HepG2 (cell line): ENCODE results near the gene TNFAIP1. TPM values are rescaled to one million over a fixed set of nuclear protein-coding genes. Genes with fewer than 3 reads are reported as not detected.
A peak's percentile ranks its signal among the peaks of the same experiment; 100 is the strongest.

Source experiments
- GABPA ChIP-seq, 2 experiments: IDR thresholded peaks; 2 replicates each; pipeline ENCODE4 v1.6.1; 2011 to 2016; ENCODE audit warnings: low read depth in 2 of 2, low read length in 1 of 2, missing biosample characterization in 1 of 2, missing genetic modification characterization in 1 of 2
- HDAC1 ChIP-seq: sonication (generic); formaldehyde crosslinking; IDR thresholded peaks from 2 replicates; pipeline ENCODE4 v1.5.1; 2020; ENCODE audit warnings: mild to moderate bottlenecking, missing genetic modification reagents
- PBX2 ChIP-seq: IDR thresholded peaks from 2 replicates; pipeline ENCODE4 v1.6.1; 2016; ENCODE audit warnings: control low read depth
- SALL1 ChIP-seq: sonication (generic); formaldehyde crosslinking; IDR thresholded peaks from 2 replicates; pipeline ENCODE4 v1.8.0; 2022; ENCODE audit warnings: mild to moderate bottlenecking, missing genetic modification reagents
- TBP ChIP-seq: sonication (generic); formaldehyde crosslinking; IDR thresholded peaks from 2 replicates; pipeline ENCODE4 v1.5.0; 2020; ENCODE audit warnings: missing genetic modification reagents
- ZNF12 ChIP-seq: sonication (generic); formaldehyde crosslinking; IDR thresholded peaks from 2 replicates; pipeline ENCODE4 v1.5.0; 2020; ENCODE audit warnings: missing genetic modification reagents
- ZNF253 ChIP-seq: sonication (generic); formaldehyde crosslinking; IDR thresholded peaks from 2 replicates; pipeline ENCODE4 v1.8.0; 2022; ENCODE audit warnings: mild to moderate bottlenecking, missing genetic modification reagents, borderline replicate concordance
- ZNF367 ChIP-seq: sonication (generic); formaldehyde crosslinking; IDR thresholded peaks from 2 replicates; pipeline ENCODE4 v1.4.0; 2020; ENCODE audit warnings: missing genetic modification reagents, borderline replicate concordance
- ZNF441 ChIP-seq: sonication (generic); formaldehyde crosslinking; IDR thresholded peaks from 2 replicates; pipeline ENCODE4 v1.7.0; 2021; ENCODE audit warnings: missing genetic modification reagents, borderline replicate concordance
- polyA plus RNA-seq, 8 experiments: library from polyadenylated mRNA; depleted of rRNA in 3 of 8; stranded (reverse) in 7 of 8; unstranded in 1 of 8; fragments of >200 nt; fragmentation: Illumina TruSeq in 4 of 8; extraction: Trizol in 4 of 8; gene quantifications; 2 replicates each; pipeline versions ENCODE4 v1.2.1 to v1.2.3, GENCODE V29; 2011 to 2016; ENCODE audit warnings: low read depth in 4 of 8, missing spikeins in 1 of 8, mixed read lengths in 1 of 8; ENCODE audit not compliant: insufficient read depth in 1 of 8
- total RNA-seq, 5 experiments: library from RNA; depleted of rRNA; stranded (reverse); fragments of >200 nt; fragmentation: Illumina TruSeq; extraction: Trizol; gene quantifications; 2 replicates each; pipeline ENCODE4 v1.2.3, GENCODE V29; 2016; ENCODE audit warnings: low read depth in 1 of 5
- TF ChIP-seq, protein P1 (sequence below): sonication (generic); formaldehyde crosslinking; IDR thresholded peaks from 2 replicates; pipeline ENCODE4 v1.4.0; 2020; ENCODE audit warnings: missing genetic modification reagents, borderline replicate concordance
- TF ChIP-seq, protein P2 (sequence below): sonication (generic); formaldehyde crosslinking; IDR thresholded peaks from 2 replicates; pipeline ENCODE4 v1.4.0; 2020; ENCODE audit warnings: mild to moderate bottlenecking, missing genetic modification reagents
- TF ChIP-seq, protein P3 (sequence below): sonication (generic); formaldehyde crosslinking; conservative IDR thresholded peaks from 2 replicates; pipeline ENCODE4 v1.8.0; 2022; ENCODE audit warnings: mild to moderate bottlenecking, moderate library complexity, missing genetic modification reagents

Gene TNFAIP1
- total and polyA plus RNA-seq, 2 of the 13 experiments (the other 11 are each of a cell fraction or from before 2014, with no cell fraction given), result 17.5 to 40.6 TPM

- TF ChIP-seq, protein P1, sequence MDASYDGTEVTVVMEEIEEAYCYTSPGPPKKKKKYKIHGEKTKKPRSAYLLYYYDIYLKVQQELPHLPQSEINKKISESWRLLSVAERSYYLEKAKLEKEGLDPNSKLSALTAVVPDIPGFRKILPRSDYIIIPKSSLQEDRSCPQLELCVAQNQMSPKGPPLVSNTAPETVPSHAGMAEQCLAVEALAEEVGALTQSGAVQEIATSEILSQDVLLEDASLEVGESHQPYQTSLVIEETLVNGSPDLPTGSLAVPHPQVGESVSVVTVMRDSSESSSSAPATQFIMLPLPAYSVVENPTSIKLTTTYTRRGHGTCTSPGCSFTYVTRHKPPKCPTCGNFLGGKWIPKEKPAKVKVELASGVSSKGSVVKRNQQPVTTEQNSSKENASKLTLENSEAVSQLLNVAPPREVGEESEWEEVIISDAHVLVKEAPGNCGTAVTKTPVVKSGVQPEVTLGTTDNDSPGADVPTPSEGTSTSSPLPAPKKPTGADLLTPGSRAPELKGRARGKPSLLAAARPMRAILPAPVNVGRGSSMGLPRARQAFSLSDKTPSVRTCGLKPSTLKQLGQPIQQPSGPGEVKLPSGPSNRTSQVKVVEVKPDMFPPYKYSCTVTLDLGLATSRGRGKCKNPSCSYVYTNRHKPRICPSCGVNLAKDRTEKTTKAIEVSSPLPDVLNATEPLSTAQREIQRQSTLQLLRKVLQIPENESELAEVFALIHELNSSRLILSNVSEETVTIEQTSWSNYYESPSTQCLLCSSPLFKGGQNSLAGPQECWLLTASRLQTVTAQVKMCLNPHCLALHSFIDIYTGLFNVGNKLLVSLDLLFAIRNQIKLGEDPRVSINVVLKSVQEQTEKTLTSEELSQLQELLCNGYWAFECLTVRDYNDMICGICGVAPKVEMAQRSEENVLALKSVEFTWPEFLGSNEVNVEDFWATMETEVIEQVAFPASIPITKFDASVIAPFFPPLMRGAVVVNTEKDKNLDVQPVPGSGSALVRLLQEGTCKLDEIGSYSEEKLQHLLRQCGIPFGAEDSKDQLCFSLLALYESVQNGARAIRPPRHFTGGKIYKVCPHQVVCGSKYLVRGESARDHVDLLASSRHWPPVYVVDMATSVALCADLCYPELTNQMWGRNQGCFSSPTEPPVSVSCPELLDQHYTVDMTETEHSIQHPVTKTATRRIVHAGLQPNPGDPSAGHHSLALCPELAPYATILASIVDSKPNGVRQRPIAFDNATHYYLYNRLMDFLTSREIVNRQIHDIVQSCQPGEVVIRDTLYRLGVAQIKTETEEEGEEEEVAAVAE (CRISPR knock-in tag), result peak; percentile 22; the same call in 1 of the 2 replicates
- no peak for TF ChIP-seq ZNF367 (CRISPR knock-in tag)
- TF ChIP-seq, protein P2, sequence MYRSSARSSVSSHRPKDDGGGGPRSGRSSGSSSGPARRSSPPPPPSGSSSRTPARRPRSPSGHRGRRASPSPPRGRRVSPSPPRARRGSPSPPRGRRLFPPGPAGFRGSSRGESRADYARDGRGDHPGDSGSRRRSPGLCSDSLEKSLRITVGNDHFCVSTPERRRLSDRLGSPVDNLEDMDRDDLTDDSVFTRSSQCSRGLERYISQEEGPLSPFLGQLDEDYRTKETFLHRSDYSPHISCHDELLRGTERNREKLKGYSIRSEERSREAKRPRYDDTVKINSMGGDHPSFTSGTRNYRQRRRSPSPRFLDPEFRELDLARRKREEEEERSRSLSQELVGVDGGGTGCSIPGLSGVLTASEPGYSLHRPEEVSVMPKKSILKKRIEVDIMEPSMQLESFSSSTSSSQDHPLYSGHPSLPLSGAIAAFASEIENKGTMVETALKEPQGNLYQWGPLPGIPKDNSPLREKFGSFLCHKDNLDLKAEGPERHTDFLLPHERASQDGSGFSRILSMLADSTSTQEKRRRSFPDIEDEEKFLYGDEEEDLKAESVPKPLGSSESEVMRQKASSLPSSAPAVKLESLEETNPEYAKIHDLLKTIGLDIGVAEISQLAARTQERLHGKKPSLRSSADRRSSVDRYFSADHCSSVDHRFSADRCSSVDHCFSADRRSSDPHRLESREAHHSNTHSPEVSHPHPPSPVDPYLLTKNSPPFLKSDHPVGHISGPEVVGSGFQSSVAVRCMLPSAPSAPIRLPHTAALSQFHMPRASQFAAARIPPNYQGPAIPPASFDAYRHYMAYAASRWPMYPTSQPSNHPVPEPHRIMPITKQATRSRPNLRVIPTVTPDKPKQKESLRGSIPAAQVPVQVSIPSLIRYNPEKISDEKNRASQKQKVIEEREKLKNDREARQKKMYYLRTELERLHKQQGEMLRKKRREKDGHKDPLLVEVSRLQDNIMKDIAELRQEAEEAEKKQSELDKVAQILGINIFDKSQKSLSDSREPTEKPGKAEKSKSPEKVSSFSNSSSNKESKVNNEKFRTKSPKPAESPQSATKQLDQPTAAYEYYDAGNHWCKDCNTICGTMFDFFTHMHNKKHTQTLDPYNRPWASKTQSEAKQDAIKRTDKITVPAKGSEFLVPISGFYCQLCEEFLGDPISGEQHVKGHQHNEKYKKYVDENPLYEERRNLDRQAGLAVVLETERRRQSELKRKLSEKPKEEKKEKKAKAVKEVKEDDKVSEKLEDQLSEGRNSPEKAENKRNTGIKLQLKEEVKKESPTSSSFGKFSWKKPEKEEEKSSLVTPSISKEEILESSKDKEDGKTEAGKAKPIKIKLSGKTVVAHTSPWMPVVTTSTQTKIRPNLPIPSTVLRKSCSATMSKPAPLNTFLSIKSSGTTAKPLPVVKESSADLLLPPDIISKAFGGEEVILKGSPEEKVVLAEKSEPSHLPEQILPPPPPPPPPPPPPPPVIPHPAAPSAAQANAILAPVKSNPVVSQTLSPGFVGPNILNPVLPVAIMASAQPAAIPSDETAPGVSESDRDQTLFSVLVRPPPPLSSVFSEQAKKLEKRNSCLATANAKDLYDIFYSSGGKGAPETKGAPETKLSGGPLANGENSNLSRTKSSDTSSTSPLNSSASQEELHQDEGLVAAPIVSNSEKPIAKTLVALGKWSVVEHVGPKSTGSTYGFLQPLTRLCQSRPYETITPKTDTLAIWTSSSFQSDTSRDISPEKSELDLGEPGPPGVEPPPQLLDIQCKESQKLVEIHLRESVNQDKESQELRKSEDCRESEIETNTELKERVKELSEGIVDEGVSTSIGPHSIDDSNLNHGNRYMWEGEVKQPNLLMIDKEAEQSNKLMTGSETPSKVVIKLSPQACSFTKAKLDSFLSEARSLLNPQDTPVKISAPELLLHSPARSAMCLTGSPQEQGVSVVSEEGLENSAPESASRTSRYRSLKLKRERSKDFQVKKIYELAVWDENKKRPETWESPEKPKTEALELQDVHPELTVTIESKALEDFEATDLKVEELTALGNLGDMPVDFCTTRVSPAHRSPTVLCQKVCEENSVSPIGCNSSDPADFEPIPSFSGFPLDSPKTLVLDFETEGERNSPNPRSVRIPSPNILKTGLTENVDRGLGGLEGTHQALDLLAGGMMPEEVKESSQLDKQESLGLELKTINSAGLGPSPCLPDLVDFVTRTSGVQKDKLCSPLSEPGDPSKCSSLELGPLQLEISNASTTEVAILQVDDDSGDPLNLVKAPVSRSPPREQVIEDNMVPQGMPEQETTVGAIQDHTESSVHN (CRISPR knock-in tag), result no peak
- peak; percentile 86; the same call in 1 of the 2 replicates for TF ChIP-seq ZNF441 (CRISPR knock-in tag)
- no peak for TF ChIP-seq ZNF12
- TF ChIP-seq HDAC1 (CRISPR knock-in tag), result peak; percentile 92
- 0 out of 2 replicates have a peak, but pooled peaks have one; percentile 90 for TF ChIP-seq TBP (CRISPR knock-in tag)
- TF ChIP-seq PBX2 (CRISPR knock-in tag), result no peak
- peak; percentile 79 for TF ChIP-seq SALL1
- TF ChIP-seq GABPA (IDR thresholded peaks at IDR 0.05; ENCODE audit: low read depth, low read length), result peak; percentile 94
- TF ChIP-seq GABPA (CRISPR knock-in tag; IDR thresholded peaks at IDR 0.05; ENCODE audit: low read depth), result peak; percentile 96
- TF ChIP-seq, protein P3, sequence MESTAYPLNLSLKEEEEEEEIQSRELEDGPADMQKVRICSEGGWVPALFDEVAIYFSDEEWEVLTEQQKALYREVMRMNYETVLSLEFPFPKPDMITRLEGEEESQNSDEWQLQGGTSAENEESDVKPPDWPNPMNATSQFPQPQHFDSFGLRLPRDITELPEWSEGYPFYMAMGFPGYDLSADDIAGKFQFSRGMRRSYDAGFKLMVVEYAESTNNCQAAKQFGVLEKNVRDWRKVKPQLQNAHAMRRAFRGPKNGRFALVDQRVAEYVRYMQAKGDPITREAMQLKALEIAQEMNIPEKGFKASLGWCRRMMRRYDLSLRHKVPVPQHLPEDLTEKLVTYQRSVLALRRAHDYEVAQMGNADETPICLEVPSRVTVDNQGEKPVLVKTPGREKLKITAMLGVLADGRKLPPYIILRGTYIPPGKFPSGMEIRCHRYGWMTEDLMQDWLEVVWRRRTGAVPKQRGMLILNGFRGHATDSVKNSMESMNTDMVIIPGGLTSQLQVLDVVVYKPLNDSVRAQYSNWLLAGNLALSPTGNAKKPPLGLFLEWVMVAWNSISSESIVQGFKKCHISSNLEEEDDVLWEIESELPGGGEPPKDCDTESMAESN, result peak; percentile 80
- no peak for TF ChIP-seq ZNF253 (CRISPR knock-in tag)
These were observed at the start of gene TNFAIP1, which contains the start of gene IFT20 (continued) for GRCh38 chr17:28335201-28335958.
